Measurements from ENCODE around the gene PLB1. TPM values are rescaled to one million over a fixed set of nuclear protein-coding genes. Genes with fewer than 3 reads are reported as not detected.

PLB1 gene
- total RNA-seq, 2 donors from 2014 or later: 7.4 to 9.6 TPM

DNA sequence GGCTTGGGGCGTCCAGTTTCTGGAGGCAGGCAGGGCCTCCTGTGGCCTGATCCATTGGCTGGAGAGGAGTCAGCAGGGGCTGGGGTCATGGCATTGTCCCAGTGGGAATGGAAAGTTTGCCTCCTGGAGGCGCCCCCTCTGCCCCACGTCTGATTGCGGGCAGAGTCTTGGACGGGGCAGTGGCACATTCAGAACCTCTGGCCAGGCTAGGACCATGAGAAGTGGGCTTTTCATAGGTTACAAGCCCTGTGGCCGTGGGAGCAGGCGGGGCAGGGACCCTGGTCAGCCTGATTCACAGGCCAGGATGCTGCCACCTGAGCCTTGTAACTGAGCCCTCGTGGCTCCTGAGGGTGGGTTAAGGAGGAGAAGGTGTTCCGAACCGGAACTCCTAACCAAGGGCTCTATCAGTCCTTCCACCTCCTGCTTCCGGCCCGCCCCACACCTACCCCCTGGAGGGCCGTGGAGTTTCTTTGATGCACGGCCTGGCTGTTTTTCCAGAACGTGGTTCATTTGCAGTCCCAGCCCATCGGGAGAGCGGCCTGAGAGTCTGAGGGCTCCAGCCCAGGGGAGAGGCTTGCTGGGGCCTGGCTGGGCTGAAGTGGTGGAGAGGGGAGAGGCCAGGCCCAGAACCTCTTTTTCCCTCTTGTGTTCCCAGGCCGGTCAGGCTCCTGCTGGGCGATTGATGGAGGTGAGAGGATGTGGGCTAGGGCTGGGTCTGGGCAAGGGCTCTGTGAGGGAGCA lies 43.9 kb upstream of the PLB1 start:
- intact Hi-C loops (cut with DNase I): loop anchor here (2.0 to 5.0 kb wide), 2 partner anchors 50 to 749 kb away; no protein-coding TSS in a partner anchor
- WGBS: 86% methylated on average over 19 of the region's 19 CpGs
- no peak for TF ChIP-seq POLR2AphosphoS5 (IDR thresholded peaks at IDR 0.05)
- no peak for TF ChIP-seq POLR2A (IDR thresholded peaks at IDR 0.05)
- TF ChIP-seq CTCF (IDR thresholded peaks at IDR 0.05): no peak

GRCh38 chr2:28452534-28453081 lies 43.3 kb upstream of the PLB1 start:
- 44% methylated on average over 7 of the region's 7 CpGs for WGBS
- DNase-seq (ENCODE audit: low spot score): peak; percentile 58
- intact Hi-C loops (cut with DNase I): loop anchor here (2.0 to 5.0 kb wide), 2 partner anchors 50 to 750 kb away; no protein-coding TSS in a partner anchor

More for the DNA sequence above, 43.9 kb upstream of the PLB1 start:
- Histone ChIP-seq H3K27ac (no peak overlapping the region), H3K4me3 (no peak overlapping the region), H3K4me1 (replicated peaks) (no peaks in the 10 kb centered on the region), H3K9me3 (no peaks in the 10 kb centered on the region), H3K27me3 (replicated peaks; ENCODE audit: insufficient read depth) (no peaks in the 10 kb centered on the region), H3K36me3 (no peaks in the 10 kb centered on the region)
- no peak for DNase-seq (ENCODE audit: low spot score)

GRCh38 chr2:28453396-28453795 lies 42.5 kb upstream of the PLB1 start:
- Histone ChIP-seq H3K27me3 (replicated peaks; ENCODE audit: insufficient read depth) (no peaks in the 10 kb centered on the region), H3K27ac (peak overlapping the region in 1 of 2 donors; percentile 49), H3K9me3 (no peaks in the 10 kb centered on the region), H3K4me3 (no peak overlapping the region), H3K4me1 (replicated peaks) (no peaks in the 10 kb centered on the region), H3K36me3 (no peaks in the 10 kb centered on the region)
- no peak for TF ChIP-seq POLR2AphosphoS5 (IDR thresholded peaks at IDR 0.05)
- no peak for TF ChIP-seq CTCF (IDR thresholded peaks at IDR 0.05)
- TF ChIP-seq POLR2A (IDR thresholded peaks at IDR 0.05): no peak
- 71% methylated on average over 8 of the region's 8 CpGs for WGBS
- DNase-seq (ENCODE audit: low spot score): no peak
- intact Hi-C loops (cut with DNase I): loop anchor here (2.0 to 5.0 kb wide), 2 partner anchors 51 to 751 kb away; no protein-coding TSS in a partner anchor

More at GRCh38 chr2:28452534-28453081, 43.3 kb upstream of the PLB1 start:
- H3K4me3 ChIP-seq: no peak overlapping the region
- no peak overlapping the region for H3K27ac ChIP-seq
- H3K4me1 ChIP-seq (replicated peaks): no peaks in the 10 kb centered on the region
- H3K27me3 ChIP-seq (replicated peaks; ENCODE audit: insufficient read depth): no peaks in the 10 kb centered on the region
- H3K9me3 ChIP-seq: no peaks in the 10 kb centered on the region
- TF ChIP-seq POLR2AphosphoS5 (IDR thresholded peaks at IDR 0.05) (no peak), CTCF (IDR thresholded peaks at IDR 0.05) (peak; percentile 81 to 90 (median 86)), POLR2A (IDR thresholded peaks at IDR 0.05) (no peak)
- H3K36me3 ChIP-seq: no peaks in the 10 kb centered on the region

DNA sequence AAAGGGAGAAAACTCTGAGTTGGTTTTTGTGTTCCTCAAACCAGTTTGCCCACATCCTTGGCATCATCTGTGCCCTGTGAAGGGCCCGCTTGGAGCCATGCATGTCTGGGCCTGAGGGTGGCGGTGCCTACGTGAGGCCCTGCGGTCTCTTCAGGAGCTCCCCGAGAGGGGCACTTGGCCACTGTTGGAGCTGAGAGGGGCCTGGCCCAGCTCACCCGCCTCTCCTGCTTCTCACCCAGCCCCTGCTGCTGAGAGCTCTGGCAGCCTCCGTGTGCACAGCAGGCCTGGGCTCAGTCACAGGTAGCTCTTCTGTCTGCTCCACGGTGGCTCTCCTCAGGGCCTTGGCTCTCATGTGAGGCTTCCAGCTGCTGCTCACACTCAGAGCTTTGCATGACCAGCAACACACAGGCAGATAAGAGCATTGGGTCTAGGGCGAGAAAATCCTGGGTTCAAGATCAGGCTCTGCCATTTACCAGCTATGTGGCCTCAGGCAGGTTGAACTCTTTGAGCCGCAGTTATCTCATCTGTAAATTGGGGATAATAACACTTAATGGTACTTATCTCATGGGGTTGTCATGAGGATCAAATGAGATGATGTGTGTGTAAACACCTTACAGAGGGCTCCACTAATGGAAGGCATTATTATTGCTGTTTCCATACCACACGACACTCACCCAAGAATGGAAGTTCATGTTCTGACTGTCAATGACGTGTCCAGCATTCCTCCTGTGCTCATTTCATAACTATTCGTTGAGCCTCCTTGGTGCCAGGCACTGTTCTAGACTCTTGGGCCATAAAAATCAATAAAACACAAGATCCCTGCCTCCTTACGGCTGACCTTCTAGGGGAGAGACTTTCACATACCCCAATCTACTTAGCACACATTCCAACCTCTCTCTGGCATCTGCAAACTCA lies 41.6 kb upstream of the PLB1 start:
- Histone ChIP-seq H3K27me3 (replicated peaks; ENCODE audit: insufficient read depth) (no peaks in the 10 kb centered on the region), H3K4me1 (replicated peaks) (no peaks in the 10 kb centered on the region), H3K9me3 (no peaks in the 10 kb centered on the region), H3K4me3 (no peak overlapping the region), H3K27ac (peak overlapping the region in 1 of 2 donors; percentile 43), H3K36me3 (no peaks in the 10 kb centered on the region)
- peak; percentile 84 for DNase-seq (ENCODE audit: low spot score)
- WGBS: 60% methylated on average over 14 of the region's 14 CpGs
- intact Hi-C loops (cut with DNase I): loop anchor here (5.0 kb wide), 1 partner anchor 52 kb away; no protein-coding TSS in a partner anchor
- peak in 1 of 4 experiments; percentile 40 for TF ChIP-seq CTCF (IDR thresholded peaks at IDR 0.05)
- peak; percentile 73 for TF ChIP-seq POLR2AphosphoS5 (IDR thresholded peaks at IDR 0.05)
- TF ChIP-seq POLR2A (IDR thresholded peaks at IDR 0.05): peak; percentile 9

All from prostate gland (tissue), 2 donors.